ENCODE results near the gene STRN4. TPM values are rescaled to one million over a fixed set of nuclear protein-coding genes. Genes with fewer than 3 reads are reported as not detected.
A peak's percentile ranks its signal among the peaks of the same experiment; 100 is the strongest.
"Not testable (repeated sequence)": the region's sequence is repeated elsewhere in the genome, so short reads cannot be mapped to it uniquely, and the experiment has no call there.

STRN4 gene
- total RNA-seq, 1 donor from 2014 or later, result 151 TPM

DNA sequence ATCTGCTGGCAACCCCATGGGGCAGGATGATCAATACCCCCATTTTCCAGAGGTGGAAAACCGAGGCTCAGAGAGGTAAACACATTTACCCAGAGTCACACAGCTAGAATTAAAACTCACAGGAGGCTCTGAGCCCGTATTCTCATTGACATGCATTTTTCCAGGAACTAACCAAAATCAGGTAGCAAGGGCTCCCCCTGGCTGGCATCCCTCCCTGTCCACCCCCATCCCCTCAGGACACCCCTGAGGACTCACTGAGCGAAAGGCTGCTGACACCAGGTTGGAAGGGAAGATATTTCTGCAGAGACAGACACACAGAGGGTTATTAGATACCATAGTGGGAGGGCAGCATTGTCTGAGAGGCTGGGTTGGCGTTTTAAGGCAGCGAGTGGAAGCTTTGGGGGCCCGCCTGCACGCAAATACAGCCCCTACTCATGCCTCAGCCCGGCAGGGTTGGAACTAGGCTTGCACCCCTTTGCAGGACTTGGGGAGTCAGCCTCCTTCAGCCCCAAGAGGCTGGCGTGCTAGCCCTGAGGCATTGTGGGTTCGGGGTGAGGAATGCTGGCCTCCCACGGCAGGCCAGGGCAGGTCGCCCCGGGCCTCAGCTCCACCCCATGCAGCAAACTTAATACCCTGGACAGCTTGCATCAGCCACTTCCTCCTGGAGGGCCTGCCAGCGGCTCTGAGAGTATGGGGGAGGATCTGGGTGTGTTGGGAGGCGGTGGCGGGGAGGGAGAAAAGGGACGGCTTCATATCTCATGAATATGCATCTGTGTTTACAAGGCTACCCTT, 38.2 kb upstream of the STRN4 start:
- TF ChIP-seq, protein P1, sequence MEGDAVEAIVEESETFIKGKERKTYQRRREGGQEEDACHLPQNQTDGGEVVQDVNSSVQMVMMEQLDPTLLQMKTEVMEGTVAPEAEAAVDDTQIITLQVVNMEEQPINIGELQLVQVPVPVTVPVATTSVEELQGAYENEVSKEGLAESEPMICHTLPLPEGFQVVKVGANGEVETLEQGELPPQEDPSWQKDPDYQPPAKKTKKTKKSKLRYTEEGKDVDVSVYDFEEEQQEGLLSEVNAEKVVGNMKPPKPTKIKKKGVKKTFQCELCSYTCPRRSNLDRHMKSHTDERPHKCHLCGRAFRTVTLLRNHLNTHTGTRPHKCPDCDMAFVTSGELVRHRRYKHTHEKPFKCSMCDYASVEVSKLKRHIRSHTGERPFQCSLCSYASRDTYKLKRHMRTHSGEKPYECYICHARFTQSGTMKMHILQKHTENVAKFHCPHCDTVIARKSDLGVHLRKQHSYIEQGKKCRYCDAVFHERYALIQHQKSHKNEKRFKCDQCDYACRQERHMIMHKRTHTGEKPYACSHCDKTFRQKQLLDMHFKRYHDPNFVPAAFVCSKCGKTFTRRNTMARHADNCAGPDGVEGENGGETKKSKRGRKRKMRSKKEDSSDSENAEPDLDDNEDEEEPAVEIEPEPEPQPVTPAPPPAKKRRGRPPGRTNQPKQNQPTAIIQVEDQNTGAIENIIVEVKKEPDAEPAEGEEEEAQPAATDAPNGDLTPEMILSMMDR (IDR thresholded peaks at IDR 0.05), result no peak
- H3K4me3 ChIP-seq, result peak overlapping the region; percentile 31 to 78
- peak overlapping the region in 1 of 2 donors; percentile 11 for H3K27ac ChIP-seq
- peak; percentile 23 to 81 for DNase-seq (ENCODE audit: low spot score in 2 of 2)
- no peaks in the 10 kb centered on the region for H3K27me3 ChIP-seq
- H3K9me3 ChIP-seq, result no peaks in the 10 kb centered on the region
- H3K36me3 ChIP-seq, result peaks cover 13 to 14% of the 10 kb centered on the region in 2 donors
- H3K4me1 ChIP-seq, result peaks cover 0 to 3% of the 10 kb centered on the region in 2 donors
- intact Hi-C loops (cut with DNase I), result no loop called here

DNA sequence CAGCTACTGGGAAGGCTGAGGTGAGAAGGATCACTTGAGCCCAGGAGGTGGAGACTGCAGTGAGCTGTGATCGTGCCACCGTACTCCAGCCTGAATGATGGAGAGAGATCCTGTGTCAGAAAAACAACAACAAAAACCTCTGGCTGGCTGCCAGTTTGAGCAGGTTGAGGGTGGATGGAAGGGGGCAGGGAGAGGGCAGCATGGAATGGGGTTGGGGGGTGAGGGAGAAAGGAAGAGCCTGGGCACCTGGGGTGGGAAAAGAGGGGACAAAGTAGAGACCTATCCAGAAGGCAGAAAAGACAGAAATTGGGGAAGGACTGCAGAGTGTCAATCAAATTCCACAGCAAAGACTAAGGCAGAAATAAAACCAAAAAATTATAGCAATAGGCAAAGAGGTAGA, 37.4 kb upstream of the STRN4 start:
- intact Hi-C loops (cut with DNase I), result no loop called here
- TF ChIP-seq, protein P1 (IDR thresholded peaks at IDR 0.05), result no peak
- Histone ChIP-seq H3K4me1 (peaks cover 0 to 3% of the 10 kb centered on the region in 2 donors), H3K27ac (no peak overlapping the region), H3K36me3 (peaks cover 15% of the 10 kb centered on the region in 2 donors), H3K4me3 (no peak overlapping the region), H3K9me3 (no peaks in the 10 kb centered on the region), H3K27me3 (no peaks in the 10 kb centered on the region)
- no peak for DNase-seq (ENCODE audit: low spot score in 2 of 2)

DNA sequence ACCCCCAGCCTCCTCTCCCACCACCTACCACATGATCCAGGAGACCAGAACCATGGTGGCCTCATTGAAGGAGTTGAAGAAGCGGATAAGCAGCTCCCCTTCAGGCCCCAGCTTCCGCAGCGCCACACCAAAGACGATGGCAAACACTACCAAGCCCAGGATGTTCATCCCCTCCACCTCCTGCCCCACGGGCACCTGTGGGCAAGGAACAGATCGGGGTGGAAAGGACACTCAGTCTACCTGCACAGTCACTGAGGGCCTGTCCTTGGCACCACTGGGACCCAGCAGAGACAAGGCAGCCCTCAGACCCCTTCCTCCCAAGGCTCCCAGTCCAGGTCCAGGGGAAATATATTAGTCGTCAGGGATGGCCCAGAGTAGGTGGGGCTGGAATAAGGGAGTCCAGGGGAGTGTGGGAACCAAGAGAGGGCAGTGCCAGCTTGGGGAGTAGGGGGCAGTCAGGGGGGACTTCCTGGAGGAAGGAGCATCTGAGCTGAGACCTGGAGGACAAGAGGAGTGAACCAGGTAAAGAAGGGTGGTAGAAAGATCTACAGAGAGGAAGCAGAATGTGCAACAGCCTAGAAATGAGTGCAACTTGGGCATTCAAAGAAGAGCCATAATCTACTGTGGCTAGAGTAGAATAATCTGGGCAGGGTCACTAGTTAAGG, 36.2 kb upstream of the STRN4 start:
- Histone ChIP-seq H3K27ac (no peak overlapping the region), H3K9me3 (no peaks in the 10 kb centered on the region), H3K36me3 (peaks cover 20 to 23% of the 10 kb centered on the region in 2 donors), H3K4me1 (peaks cover 0 to 3% of the 10 kb centered on the region in 2 donors), H3K4me3 (no peak overlapping the region), H3K27me3 (no peaks in the 10 kb centered on the region)
- no peak for DNase-seq (ENCODE audit: low spot score in 2 of 2)
- TF ChIP-seq, protein P1 (IDR thresholded peaks at IDR 0.05), result no peak
- intact Hi-C loops (cut with DNase I), result no loop called here

GRCh38 chr19:46777956-46778645, 31.9 kb upstream of the STRN4 start:
- H3K27ac ChIP-seq; H3K4me3 ChIP-seq; H3K27me3 ChIP-seq; H3K9me3 ChIP-seq; intact Hi-C loops (cut with DNase I); DNase-seq (ENCODE audit: low spot score in 2 of 2); H3K4me1 ChIP-seq: not testable (repeated sequence)
- H3K36me3 ChIP-seq, result peaks cover 29 to 44% of the 10 kb centered on the region in 2 donors

- Histone ChIP-seq H3K4me3 (no peak overlapping the region), H3K4me1 (no peaks in the 10 kb centered on the region), H3K27ac (no peak overlapping the region), H3K36me3 (peaks cover 28 to 38% of the 10 kb centered on the region in 2 donors), H3K9me3 (no peaks in the 10 kb centered on the region), H3K27me3 (no peaks in the 10 kb centered on the region)
- intact Hi-C loops (cut with DNase I), result no loop called here
- TF ChIP-seq, protein P1 (IDR thresholded peaks at IDR 0.05), result no peak
- DNase-seq (ENCODE audit: low spot score in 2 of 2), result no peak
Observed at GRCh38 chr19:46776927-46777911, 31.0 kb upstream of the STRN4 start.
